OCI-LY1 (cell line): ENCODE results near the gene CYP21A2.
"Not testable (repeated sequence)": the region's sequence is repeated elsewhere in the genome, so short reads cannot be mapped to it uniquely, and the experiment has no call there.

Experiments used
- H2AFZ ChIP-seq: fragments of 200-600 bp; sonication (generic), shearing (Covaris generic); 2 replicates; pipeline ENCODE4 v1.6.0; 2014; ENCODE audit warnings: antibody characterized with exemption, mild to moderate bottlenecking, low read length
- H3F3A ChIP-seq: fragments of 200-600 bp; sonication (generic), shearing (Covaris generic); 2 replicates; pipeline ENCODE4 v1.6.0; 2014; ENCODE audit warnings: mild to moderate bottlenecking, antibody characterized with exemption, low read length, moderate library complexity; ENCODE audit not compliant: insufficient read depth
- H3K27ac ChIP-seq: fragments of 200-600 bp; sonication (generic); 2 replicates; pipeline ENCODE4 v1.5.1; 2014; ENCODE audit warnings: low read length, mixed run types, mild to moderate bottlenecking, low read depth; ENCODE audit not compliant: poor library complexity, severe bottlenecking
- H3K27me3 ChIP-seq: fragments of 200-600 bp; sonication (generic); 2 replicates; pipeline ENCODE4 v1.6.0; 2014; ENCODE audit warnings: antibody characterized with exemption, mild to moderate bottlenecking, low read length, moderate library complexity; ENCODE audit not compliant: insufficient read depth
- H3K36me3 ChIP-seq: fragments of 200-600 bp; sonication (generic); 2 replicates; pipeline ENCODE4 v1.6.1; 2014; ENCODE audit warnings: mild to moderate bottlenecking, antibody characterized with exemption, low read length, moderate library complexity, mixed read lengths; ENCODE audit not compliant: insufficient read depth
- H3K4me1 ChIP-seq: fragments of 200-600 bp; sonication (generic); 2 replicates; pipeline ENCODE4 v1.5.1; 2014; ENCODE audit warnings: mild to moderate bottlenecking, low read length, moderate library complexity; ENCODE audit not compliant: insufficient read depth, severe bottlenecking
- H3K4me2 ChIP-seq: fragments of 200-600 bp; sonication (generic), shearing (Covaris generic); 2 replicates; pipeline ENCODE4 v1.6.1; 2014; ENCODE audit warnings: low read length
- H3K4me3 ChIP-seq: fragments of 200-600 bp; sonication (generic); 2 replicates; pipeline ENCODE4 v1.5.1; 2014; ENCODE audit warnings: low read length, low read depth, mild to moderate bottlenecking, mixed read lengths; ENCODE audit not compliant: poor library complexity, severe bottlenecking
- H3K79me2 ChIP-seq: fragments of 200-600 bp; shearing (Covaris generic); 2 replicates; pipeline ENCODE4 v1.6.1; 2016; ENCODE audit warnings: mixed run types, low read length, mixed read lengths; ENCODE audit not compliant: insufficient read depth
- H3K9ac ChIP-seq: fragments of 200-600 bp; sonication (generic), shearing (Covaris generic); 2 replicates; pipeline ENCODE4 v1.6.1; 2014; ENCODE audit warnings: mild to moderate bottlenecking, low read length, mixed read lengths
- H3K9me2 ChIP-seq: fragments of 200-600 bp; sonication (generic), shearing (Covaris generic); 2 replicates; pipeline ENCODE4 v1.6.1; 2014; ENCODE audit warnings: low read depth, mild to moderate bottlenecking, low read length, mixed read lengths
- H3K9me3 ChIP-seq: fragments of 200-600 bp; shearing (Covaris generic); 2 replicates; pipeline ENCODE4 v1.6.1; 2014; ENCODE audit warnings: low read length, mixed read lengths
- H4K20me1 ChIP-seq: fragments of 200-600 bp; sonication (generic), shearing (Covaris generic); 2 replicates; pipeline ENCODE4 v1.6.0; 2016; ENCODE audit warnings: mild to moderate bottlenecking, low read length; ENCODE audit not compliant: insufficient read depth
- CTCF ChIP-seq: fragments of 200-600 bp; sonication (generic), shearing (Covaris generic); IDR thresholded peaks from 2 replicates; pipeline ENCODE4 v1.5.1; 2017; ENCODE audit warnings: mild to moderate bottlenecking, antibody characterized with exemption, low read length, moderate library complexity, mixed read lengths
- EZH2 ChIP-seq: fragments of 200-600 bp; sonication (generic), shearing (Covaris generic); IDR thresholded peaks from 2 replicates; pipeline ENCODE4 v1.8.0; 2017; ENCODE audit warnings: borderline replicate concordance, mixed run types, mild to moderate bottlenecking, antibody characterized with exemption, low read length, moderate library complexity, mixed read lengths

The CYP21A2 gene

GRCh38 chr6:32055756-32056155 lies 17.5 kb downstream of the CYP21A2 start:
- H4K20me1 ChIP-seq, H3K4me3 ChIP-seq, H3K4me2 ChIP-seq, H3K36me3 ChIP-seq, H3K9ac ChIP-seq, H3F3A ChIP-seq, H3K27me3 ChIP-seq, H3K79me2 ChIP-seq, H3K4me1 ChIP-seq, H3K9me3 ChIP-seq, H3K27ac ChIP-seq, H3K9me2 ChIP-seq, H2AFZ ChIP-seq: not testable (repeated sequence)

- H3K9me2 ChIP-seq = no peaks in the 10 kb centered on the region
- H3F3A ChIP-seq = no peaks in the 10 kb centered on the region
- H3K4me1 ChIP-seq = no peaks in the 10 kb centered on the region
- H2AFZ ChIP-seq = no peak overlapping the region
- no peak overlapping the region for H3K27ac ChIP-seq
- H3K4me2 ChIP-seq = no peak overlapping the region
- no peaks in the 10 kb centered on the region for H3K9me3 ChIP-seq
- no peaks in the 10 kb centered on the region; the same call in 1 of the 2 replicates for H3K27me3 ChIP-seq
- no peaks in the 10 kb centered on the region for H4K20me1 ChIP-seq
- H3K36me3 ChIP-seq = no peaks in the 10 kb centered on the region
- no peaks in the 10 kb centered on the region for H3K79me2 ChIP-seq
- TF ChIP-seq CTCF = no peak
- no peak for TF ChIP-seq EZH2
- no peak overlapping the region for H3K9ac ChIP-seq
- no peak overlapping the region for H3K4me3 ChIP-seq
These were observed 18.0 kb downstream of the CYP21A2 start for GRCh38 chr6:32056254-32056653.

GRCh38 chr6:32057966-32058365 lies 19.8 kb downstream of the CYP21A2 start:
- H3K9me2 ChIP-seq = no peaks in the 10 kb centered on the region
- TF ChIP-seq EZH2 (no peak), CTCF (no peak)
- H3K9me3 ChIP-seq = no peaks in the 10 kb centered on the region
- H3K4me1 ChIP-seq = no peaks in the 10 kb centered on the region
- no peaks in the 10 kb centered on the region for H3K36me3 ChIP-seq
- no peaks in the 10 kb centered on the region for H3K27me3 ChIP-seq
- H3K27ac ChIP-seq = no peak overlapping the region
- no peaks in the 10 kb centered on the region for H3F3A ChIP-seq
- H2AFZ ChIP-seq = no peak overlapping the region
- no peak overlapping the region for H3K4me2 ChIP-seq
- no peak overlapping the region for H3K4me3 ChIP-seq
- no peaks in the 10 kb centered on the region for H4K20me1 ChIP-seq
- no peak overlapping the region for H3K9ac ChIP-seq
- H3K79me2 ChIP-seq = no peaks in the 10 kb centered on the region

- H3F3A ChIP-seq = no peaks in the 10 kb centered on the region
- H3K9me2 ChIP-seq = no peaks in the 10 kb centered on the region
- H3K27ac ChIP-seq = no peak overlapping the region
- no peaks in the 10 kb centered on the region for H4K20me1 ChIP-seq
- H2AFZ ChIP-seq = no peak overlapping the region
- H3K4me2 ChIP-seq = no peak overlapping the region
- H3K9ac ChIP-seq = no peak overlapping the region
- no peaks in the 10 kb centered on the region for H3K4me1 ChIP-seq
- H3K36me3 ChIP-seq = no peaks in the 10 kb centered on the region
- H3K9me3 ChIP-seq = no peaks in the 10 kb centered on the region
- H3K79me2 ChIP-seq = no peaks in the 10 kb centered on the region
- no peak for TF ChIP-seq EZH2
- H3K27me3 ChIP-seq = no peaks in the 10 kb centered on the region
- H3K4me3 ChIP-seq = no peak overlapping the region
These were observed 20.3 kb downstream of the CYP21A2 start for GRCh38 chr6:32058511-32058963.
